GM18499 (cell line): ENCODE data around the gene BTBD2.
A peak's percentile ranks its signal among the peaks of the same experiment; 100 is the strongest.

Source experiments
- ATAC-seq: cut with Tn5 transposase; IDR thresholded peaks from one replicate; pipeline ENCODE4 v1.9.1; 2021; ENCODE audit warnings: moderate number of reproducible peaks; ENCODE audit not compliant: insufficient read depth, unreplicated experiment

The BTBD2 gene

DNA sequence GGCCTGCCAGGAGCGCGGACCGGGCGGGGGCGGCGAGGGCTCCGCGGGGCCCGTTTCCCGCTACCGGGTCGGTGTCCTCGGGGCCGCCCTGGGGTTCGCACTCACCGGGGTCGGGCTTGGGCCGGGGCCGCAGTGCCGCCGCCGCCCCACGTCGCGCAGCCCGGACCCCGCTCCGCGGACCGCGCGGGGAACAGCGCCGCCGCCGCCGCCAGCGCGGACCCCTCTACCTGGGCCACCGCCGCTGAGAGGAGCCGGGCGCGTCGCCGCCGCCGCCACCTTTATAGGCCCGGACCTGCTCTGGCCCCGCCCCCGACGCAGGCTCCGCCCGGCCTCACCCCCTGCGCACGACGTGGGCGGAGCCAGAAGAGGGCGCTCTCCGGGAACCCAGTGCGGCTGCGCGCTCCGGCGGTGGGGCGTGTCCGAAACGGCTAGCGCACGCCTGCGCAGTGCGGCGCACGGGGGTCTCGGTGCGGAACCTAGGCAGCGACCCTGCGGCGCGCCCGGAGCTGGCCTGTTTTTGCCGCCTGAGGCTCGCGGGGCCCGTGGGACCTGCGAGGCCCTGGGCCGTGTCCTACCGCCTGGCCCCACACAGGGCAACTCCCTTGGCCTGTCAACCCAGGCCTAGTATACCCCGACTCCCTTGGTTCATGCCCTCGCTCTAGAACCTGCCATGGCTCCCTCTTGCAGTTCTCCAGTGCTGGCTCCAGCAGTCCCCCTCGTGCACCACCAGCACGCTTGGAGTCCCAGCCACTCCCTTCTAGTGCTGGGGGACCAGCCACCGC, 35.7 kb upstream of the BTBD2 start, which contains the start of gene MKNK2:
MKNK2 (minus strand) TSS at position 254 of the 782 bp plus-strand sequence. CDS start 393 bp downstream, outside the sequence.
- ATAC-seq = no peak

DNA sequence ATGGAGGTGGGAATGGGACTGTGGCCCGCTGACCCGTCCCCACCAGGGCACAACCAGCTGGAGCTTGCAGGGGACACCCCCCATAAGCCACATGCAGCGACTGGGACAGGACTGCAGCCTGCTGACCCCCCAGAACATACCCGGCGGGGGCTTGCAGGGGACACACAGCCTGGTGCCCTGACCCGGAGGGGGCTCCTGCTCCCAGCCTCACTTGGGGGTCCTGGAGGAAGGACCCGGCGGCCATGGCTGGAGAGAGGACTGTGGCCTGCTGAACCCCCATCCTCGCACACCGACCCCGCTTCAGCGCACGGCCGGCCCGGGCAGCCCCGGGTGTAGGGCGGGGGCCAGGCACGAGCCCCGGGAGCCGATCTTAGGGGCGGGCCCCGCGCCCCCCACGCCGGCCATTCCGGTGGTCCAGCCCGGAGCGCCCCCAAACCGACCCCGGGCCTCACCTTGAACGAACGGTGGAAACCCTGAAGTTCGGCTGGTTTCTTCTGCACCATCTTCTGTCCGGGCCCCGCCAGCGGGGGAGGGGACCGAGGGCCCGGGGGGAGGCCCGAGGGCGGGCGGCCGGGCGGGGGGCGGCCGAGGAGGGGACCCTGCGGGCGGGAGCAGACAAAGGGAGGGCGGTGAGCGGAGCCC, 35.0 kb upstream of the BTBD2 start:
- no peak for ATAC-seq

DNA sequence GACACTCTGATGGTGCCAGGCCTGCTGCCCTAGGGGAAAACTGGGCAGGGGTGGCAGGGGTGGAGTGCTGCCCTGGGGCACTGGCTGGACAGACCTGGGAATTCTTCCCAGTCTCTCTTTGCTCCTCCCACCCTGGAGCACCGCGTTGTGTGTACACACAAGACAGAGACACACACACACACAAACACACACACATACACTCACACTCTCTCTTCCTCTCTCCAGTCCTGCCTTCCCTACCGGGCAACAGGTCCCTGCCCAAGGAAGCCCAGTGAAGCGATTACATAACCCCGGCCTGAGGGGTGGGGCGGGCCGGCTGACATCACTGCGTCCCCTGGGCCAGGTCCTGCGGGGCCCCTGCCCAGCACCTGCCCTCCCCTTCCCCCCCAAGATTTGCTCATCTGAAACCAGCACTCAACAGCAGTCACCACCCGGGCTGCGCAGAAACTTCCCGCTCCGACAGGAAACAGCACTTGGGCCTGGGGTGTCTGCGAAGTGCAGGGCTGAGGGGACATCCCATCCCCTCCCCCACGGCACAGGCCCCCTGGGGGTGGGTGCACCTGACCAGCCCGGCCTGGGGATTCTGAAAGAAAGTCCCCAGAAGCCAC, 34.3 kb upstream of the BTBD2 start:
- no peak for ATAC-seq

DNA sequence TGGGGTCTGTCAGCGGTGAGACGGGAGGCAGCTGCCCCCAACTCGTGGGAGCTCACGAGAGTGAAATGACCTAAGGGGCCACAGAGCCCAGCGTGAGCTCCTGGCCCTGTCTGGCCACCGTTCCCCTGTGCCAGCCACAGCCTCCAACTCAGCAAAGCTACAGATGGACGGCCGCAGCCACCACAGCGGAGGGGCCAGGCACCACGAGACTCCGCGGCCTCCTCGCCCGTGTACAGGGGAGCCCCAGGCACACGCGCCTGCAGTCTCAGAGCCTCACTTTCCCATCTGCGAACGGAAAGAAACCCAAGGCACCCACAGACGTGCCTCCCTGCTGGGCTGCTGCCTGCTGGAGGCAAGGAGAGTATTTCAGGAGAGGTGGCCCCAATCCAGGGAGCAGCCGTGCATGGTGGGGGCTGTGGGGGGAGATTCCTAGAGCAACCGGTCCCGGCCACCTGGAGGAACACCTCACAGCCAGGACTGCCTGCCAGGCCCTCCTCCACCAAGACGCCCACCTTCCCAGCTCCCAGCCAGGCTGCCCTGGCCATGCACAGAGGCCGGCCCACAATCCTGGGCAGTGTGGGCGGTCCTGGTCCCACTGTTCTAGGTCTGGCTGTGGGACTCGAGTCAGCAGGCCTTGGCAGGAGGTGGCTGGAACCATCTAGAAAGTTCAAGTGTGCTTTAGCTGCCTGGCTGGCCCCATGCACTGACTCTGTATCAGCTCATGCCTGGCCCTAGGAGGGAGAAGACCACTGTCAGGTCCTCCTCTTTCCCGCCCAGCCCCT, 33.6 kb upstream of the BTBD2 start:
- ATAC-seq = no peak

DNA sequence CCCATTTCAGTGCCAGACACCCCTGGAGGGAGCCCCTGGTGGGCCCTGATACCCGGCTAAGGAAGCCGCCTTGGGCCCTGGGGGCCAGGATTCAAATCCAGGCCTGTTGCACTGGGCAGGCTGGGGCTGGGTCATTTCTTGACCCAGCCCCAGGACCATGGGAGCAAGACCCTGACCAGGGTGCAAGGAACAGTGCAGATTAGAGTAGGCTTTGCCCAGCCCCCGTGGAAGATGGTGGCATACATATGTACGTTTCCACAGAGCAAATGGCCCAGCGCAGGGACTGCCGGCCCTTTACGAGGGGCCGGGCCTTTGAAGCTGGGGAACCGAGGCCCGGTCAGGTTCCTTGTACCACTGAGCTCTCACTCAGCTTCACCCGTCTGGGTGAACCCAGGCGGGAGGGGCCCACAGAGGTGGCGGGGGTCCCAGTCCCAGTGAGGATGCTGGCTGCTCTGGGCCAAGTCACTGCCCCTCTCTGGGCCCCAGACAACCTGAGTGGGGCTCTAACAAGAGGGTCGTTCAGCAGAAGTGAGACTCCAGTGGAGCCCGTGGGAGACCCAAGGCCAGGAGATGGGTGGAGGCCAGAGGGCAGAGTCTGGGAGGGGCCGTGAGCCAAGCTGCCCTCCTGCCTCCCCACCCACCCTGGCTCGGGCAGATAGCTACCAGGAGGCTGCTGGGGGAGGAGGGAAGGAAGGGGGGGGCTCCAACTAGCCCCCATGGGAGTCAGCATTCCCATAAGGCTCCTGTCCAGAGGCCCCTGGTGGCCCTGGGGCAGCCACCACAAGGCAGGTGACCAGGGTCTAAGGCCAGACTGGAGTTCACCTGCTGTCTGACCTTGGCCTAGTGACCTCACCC, 32.8 kb upstream of the BTBD2 start:
- no peak for ATAC-seq

DNA sequence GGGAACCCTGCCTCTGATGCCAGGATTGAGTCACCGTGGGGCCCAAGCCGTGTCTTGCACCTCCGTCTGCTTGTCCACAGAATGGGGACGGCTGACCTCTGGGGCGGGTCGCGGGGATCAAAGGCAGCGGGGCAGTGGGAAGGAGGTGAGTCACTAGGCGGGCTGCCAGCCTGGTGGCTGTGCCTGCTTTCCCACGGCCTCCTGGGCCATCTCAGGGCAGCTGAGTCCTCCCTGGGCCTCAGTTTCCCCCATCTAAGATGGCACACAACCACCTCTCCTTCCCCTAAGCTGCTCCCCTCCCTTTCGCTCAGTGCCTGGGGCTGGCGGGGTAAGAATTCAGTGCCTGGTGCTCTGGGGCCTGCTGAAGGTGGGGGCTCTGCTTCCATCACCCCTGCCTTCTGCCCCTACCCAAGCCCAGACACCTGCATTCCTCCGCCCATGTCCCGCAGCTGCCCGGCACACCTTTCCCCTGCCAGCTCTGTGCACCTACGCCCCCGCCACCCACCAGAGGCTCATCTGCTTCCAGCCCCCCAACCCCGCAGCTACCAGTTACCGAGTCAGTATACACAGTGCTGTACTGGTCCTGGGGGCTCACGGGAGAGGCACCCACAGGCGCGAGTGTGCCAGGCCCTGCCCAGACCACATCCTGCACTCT, 32.1 kb upstream of the BTBD2 start:
- ATAC-seq = no peak

DNA sequence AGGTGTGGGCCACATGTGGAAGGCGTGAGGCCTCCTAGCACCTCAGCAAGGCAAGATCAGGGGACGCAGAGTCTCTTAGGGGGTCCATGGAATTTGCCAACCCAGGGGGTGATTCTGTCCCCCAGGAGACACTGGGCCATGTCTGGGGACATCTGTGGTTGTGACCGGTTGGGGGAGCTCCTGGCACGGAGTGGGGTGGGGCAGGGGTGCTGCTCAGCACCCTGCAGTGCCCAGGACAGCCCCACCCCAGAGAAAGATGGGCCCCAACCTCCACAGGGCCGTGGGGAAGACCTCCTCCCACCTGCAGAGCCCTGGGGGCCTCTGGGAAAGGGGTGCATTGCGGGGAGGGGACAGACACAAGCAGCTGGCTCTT, 31.5 kb upstream of the BTBD2 start:
- ATAC-seq = no peak

DNA sequence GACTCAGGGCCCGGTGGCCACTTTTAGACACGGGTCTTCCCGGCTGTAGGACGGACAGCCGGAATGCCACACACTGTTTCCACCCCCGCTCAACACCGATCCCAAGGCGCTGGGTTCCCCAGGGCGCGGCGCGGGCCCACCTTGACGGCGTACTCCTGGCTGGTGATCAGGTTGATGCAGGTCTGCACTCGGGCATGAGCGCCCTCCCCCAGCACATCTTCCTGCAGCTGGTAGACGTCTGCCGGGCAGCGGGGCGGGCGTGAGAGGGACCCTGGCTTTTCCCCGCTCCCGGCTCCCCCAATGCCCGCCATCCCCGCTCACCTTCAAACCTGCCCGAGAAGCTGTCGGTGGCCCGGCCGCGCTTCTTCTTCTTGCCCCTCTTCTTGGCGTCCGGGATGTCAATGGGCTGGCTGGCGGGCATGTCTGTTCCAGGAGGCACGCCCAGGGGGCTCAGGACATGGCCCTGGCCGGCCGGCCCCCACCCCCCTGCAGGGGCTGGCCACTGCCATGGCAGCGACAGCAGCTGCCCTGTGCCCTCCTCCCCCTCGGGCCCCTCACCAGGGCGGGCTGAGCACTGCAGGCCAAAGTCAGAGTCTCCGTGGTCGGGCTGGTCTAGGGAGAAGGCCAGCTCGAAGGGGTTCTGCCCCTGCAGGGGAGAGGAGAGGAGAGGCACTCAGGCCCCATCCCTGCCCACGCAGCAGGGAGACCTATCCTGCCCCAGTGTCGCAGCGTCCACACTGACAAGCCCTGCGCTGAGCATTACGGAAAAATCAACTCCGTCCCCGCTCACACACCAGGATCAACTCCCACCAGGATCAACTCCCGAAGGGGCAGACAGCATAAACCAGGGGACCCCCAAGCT, 30.8 kb upstream of the BTBD2 start:
- ATAC-seq = no peak

DNA sequence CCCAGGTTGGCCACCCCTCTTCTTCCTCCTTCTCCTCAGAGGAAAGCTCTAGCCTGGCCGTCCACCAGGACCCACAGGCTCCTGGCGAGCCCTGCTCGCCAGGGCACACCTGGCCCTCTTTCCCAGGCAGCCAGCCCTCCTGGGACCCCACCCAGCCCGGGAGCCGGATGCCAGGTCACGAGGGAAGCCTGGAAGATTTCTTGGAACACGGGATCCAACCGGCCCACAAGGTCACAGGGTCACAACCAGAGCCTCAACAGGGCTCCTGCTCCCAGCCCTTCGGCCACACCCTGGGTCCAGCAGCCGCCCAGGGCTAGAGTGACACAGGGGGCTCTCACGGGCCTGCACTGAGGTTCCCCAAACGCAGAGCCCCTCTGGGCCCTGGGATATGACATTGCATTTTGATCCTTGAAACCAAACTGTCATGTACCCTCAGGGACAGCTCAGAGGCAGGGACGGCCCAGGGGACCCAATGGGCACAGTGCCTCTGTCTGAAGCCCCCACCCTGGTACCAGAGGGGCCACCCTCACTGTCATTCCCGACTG, 30.1 kb upstream of the BTBD2 start:
- ATAC-seq = no peak

DNA sequence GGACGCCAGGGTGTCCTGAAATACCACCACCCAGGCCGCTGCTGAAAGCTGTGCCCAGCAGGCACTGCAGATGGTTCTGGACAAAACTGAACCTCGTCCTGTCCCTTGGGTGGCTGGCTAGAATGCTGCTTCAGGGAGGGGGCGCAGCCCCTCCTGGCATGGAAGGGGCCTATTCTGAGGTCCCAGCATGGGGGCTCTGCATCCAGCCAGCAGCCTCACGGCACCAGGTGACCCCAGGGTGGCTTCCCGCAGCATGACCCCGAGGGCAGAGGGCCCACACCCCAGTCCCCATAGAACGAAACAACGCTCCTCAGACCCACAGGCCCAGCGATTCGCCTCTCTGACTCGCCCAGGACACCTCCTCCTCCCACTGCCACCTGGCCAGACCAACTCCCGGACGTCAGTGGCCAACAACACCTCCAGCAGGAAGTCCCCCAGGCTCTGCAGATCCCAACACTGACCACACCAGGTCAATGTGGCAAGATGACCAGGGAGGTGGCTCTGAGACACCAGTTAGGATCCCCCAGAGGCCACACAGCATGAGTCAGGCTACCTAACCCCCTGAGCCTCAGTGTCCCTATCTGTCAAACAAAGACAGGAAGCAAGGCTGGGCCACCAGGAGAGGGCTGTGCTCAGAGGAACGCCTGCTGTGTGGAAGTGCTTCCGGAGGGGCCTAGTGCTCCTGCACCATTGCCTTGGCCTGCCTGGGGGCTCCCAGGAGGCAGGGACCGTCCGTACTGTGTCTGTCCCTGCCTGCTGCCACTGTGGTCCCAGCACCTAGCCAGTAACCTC, 29.4 kb upstream of the BTBD2 start:
- no peak for ATAC-seq

DNA sequence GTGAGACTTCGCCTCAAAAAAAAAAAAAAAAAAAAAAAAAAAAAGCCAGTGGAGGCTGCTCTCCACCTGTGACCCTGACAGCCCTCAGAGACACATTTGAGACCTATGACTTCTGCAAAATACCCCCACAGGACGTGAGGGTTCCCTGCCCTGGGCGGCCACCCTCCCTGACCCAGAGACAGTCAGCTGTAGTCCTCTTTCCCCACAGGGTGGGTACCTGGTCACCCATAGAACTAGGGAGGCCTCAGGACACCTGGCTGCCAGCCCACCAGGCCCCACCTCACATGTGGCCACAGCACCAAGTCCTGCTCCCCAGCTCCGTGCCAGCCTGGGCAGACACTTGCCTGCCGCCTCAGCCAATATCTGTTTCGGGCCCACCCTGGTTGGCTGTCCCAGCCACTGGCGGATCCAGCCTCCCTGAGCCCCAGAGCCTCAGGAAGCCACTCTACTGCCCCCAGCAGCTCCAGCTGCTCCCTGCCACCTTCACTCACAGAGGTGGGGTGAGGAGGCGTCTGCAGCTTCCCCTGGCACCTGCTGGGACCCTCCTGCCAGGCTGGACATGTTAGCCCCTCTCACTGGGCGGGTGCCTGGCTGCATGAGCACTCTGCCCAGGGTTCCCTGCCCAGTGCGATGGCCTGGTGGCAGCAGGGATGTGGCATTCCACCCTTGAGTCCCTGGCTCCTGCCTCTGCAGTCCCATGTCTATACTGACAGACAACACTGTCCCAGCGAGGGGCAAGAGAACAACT, 28.6 kb upstream of the BTBD2 start:
- ATAC-seq = no peak

DNA sequence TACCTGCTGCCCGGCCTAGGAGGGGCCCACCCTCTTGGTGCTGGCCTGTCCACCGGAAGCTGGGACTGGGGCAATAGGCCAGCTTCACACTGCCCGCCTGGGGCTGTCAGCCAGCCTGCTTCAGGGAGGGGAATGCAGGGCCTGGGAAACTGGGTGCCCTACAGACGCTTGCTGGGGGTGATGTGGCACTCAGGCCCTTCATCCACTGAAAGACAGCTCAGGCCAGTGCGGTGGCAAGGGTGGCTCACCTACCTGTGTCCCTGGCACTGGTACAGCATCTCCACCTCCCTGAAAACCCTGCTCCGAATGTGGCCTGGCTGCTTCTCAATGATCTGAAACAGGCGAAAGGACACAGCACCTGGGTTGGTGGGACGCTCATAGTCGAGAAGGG, 27.7 kb upstream of the BTBD2 start:
- ATAC-seq = no peak

DNA sequence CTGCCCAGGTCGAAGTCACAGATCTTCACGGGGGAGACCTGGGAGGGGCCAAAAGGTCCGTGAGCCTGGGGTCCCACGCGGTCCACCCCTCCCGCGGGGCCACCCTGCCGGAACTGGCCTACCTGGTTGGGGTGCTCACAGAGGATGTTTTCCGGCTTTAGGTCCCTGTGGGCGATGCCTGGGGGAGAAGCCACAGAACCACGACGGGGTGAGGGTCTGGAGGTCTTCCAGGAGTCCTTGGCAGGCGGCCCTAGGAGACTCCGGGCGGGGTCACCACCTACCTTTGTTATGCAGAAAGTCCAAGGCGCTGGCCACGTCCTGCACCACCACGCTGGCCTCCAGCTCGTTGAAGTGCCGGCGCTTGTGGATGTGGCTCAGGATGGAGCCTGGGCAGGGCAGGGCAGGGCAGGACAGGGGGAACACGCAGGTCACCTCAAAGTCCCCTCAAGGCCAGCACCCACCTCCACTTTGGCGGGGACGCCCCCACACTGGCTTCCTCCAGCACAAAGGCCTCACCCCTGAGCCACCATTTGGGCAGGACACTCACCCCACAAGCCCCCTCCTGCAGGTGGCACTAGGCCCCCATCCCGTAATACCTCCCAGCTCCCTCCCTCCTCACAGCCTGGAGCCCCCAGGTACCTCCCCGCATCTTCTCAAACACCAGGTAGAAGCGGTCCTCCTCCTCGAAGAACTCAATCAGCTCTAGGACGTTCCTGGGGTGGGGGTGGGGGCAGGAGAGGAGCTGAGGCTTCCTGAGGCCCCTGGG, 27.2 kb upstream of the BTBD2 start:
- ATAC-seq = no peak

DNA sequence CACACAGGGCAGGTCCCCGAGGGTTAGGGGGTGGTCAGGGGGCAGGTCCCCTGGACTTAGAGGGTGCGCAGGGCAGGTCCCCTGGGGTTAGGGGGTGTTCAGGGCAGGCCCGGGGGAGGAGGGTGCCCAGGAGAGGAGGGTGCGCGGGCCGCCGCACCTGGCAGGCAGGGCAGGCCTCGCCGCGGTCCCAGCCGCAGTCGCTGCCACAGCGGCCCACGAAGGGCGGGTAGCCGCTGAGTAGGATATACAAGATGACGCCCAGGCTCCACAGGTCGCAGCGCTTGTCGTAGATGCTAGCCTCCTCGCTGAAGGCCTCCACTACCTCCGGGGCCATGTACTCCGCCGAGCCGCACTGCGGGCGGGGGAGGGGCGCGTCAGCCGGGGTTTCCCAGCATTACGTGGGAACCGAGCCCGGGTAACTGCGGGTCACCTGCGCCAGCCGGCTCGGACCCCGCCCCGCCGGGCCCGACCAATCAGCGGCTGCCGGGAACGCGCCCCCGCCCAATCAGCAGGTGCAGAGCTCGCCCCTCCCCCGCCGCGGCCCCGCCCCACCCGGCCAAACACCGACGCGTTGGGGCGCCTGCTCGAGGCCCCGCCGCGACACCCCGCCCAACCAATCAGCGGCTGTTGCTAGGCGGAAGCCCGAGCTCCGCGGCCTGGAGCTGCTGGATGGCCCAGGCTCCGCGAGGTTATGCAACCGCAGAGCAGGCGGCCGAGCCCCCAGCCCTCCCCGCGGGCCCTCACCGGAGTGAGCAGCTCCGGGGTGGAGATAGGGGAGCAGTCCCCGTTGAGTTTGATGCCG, 26.4 kb upstream of the BTBD2 start:
- peak; percentile 31 for ATAC-seq

DNA sequence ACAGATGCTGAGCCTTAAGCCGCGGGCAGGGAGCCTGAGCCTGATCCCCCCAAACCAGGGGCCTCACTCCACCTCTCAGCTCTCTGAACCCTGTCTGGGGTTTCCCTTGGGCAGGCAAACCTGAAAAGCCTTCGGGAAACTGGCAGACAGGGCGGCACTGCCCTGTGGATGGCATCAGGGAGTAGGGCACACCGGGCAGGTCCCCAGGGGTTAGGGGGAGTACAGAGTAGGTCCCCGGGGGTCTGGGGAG, 25.8 kb upstream of the BTBD2 start:
- ATAC-seq = no peak
